LNCAP (cell line): ENCODE data around the gene YY1.

ENCODE experiments used
- TF ChIP-seq, protein P1 (sequence below): fragments of 450-650 bp; IDR thresholded peaks from 2 replicates; pipeline ENCODE4 v1.5.1; 2017; ENCODE audit warnings: mild to moderate bottlenecking

YY1 gene

GRCh38 chr14:100236881-100237280, 2.1 kb upstream of the YY1 start:
- TF ChIP-seq, protein P1, sequence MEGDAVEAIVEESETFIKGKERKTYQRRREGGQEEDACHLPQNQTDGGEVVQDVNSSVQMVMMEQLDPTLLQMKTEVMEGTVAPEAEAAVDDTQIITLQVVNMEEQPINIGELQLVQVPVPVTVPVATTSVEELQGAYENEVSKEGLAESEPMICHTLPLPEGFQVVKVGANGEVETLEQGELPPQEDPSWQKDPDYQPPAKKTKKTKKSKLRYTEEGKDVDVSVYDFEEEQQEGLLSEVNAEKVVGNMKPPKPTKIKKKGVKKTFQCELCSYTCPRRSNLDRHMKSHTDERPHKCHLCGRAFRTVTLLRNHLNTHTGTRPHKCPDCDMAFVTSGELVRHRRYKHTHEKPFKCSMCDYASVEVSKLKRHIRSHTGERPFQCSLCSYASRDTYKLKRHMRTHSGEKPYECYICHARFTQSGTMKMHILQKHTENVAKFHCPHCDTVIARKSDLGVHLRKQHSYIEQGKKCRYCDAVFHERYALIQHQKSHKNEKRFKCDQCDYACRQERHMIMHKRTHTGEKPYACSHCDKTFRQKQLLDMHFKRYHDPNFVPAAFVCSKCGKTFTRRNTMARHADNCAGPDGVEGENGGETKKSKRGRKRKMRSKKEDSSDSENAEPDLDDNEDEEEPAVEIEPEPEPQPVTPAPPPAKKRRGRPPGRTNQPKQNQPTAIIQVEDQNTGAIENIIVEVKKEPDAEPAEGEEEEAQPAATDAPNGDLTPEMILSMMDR = no peak

GRCh38 chr14:100237735-100238418, 1.1 kb upstream of the YY1 start:
- TF ChIP-seq, protein P1 = no peak

- TF ChIP-seq, protein P1 = no peak
Measured at GRCh38 chr14:100239211-100239839, 381 bp downstream of the YY1 start.

DNA sequence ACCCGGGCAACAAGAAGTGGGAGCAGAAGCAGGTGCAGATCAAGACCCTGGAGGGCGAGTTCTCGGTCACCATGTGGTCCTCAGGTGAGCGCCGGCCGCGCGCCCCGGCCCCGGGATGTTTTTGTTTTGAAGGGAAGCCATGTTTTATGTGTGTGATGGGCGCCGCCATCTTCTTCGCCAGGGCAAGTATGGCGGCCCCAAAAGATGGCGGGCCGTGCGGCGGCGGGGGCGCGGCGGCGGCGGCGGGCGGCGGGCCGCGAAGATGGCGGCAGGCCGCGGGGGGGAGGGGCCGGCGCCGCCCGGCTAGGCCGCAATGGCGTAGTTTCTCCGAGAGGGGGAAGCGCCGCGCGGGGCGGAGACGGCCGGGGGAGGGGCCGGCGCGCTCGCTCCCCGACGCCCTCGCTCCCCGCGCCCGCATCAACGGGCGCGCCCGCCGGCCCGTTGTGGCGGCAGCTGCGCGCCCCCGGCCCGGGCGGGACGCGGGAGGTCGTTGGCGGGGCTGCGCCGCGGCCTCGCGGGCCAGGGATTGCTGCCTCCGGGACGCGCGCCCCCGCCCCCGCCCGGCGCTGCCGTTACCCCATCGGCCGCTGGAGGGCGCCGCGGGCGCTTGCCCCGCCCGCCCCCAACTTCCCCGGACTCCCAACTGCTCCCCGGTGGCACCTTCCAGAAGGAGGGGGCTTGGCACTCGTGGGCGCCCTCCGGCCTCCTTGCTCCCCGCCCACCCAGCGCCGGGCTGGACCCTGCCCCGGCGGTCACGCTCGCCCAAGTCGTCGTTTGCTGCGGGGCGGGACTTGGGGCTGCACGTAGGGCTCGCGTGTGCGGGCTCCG, 1.1 kb downstream of the YY1 start:
- TF ChIP-seq, protein P1 = peak; percentile 87

- TF ChIP-seq, protein P1 = 0 out of 2 replicates have a peak, but pooled peaks have one; percentile 16
Measured at GRCh38 chr14:100240668-100241032, 1.7 kb downstream of the YY1 start.

GRCh38 chr14:100241279-100241678, 2.3 kb downstream of the YY1 start:
- TF ChIP-seq, protein P1 = no peak

- TF ChIP-seq, protein P1 = no peak
Measured at GRCh38 chr14:100243020-100243419, 4.1 kb downstream of the YY1 start.
